Mucosa of descending colon (tissue), 3 donors: ENCODE results near the gene IRAG1. TPM values are rescaled to one million over a fixed set of nuclear protein-coding genes. Genes with fewer than 3 reads are reported as not detected.

Source experiments
- ATAC-seq: fragments of 200-7000 bp; cut with Tn5 transposase; one replicate; pipeline ENCODE4 v1.9.1; 2020; ENCODE audit warnings: mild to moderate bottlenecking, moderate library complexity
- DNase-seq, 3 donors: peaks; one replicate each; pipeline ENCODE4 v3.0.0-alpha.2; 2020
- H3K36me3 ChIP-seq: fragments of 200-600 bp; one replicate; pipeline ENCODE4 v1.8.0; 2021; ENCODE audit warnings: low read depth, mild to moderate bottlenecking
- H3K4me1 ChIP-seq: fragments of 200-600 bp; one replicate; pipeline ENCODE4 v1.8.0; 2021; ENCODE audit warnings: low read depth, mild to moderate bottlenecking
- H3K4me3 ChIP-seq: fragments of 200-600 bp; one replicate; pipeline ENCODE4 v1.8.0; 2021; ENCODE audit warnings: mild to moderate bottlenecking
- H3K9me3 ChIP-seq: fragments of 200-600 bp; one replicate; pipeline ENCODE4 v1.8.0; 2021; ENCODE audit warnings: mild to moderate bottlenecking
- CTCF ChIP-seq: fragments of 200-600 bp; IDR thresholded peaks from one replicate; pipeline ENCODE4 v1.8.0; 2022; ENCODE audit warnings: antibody characterized with exemption, mild to moderate bottlenecking
- intact Hi-C, 2 donors: fragments of 100-400 bp; cut with DNase I in 1 of 2; cut with micrococcal nuclease in 1 of 2; formaldehyde crosslinking; loops; one replicate each; pipeline versions ENCODE4 v1.11.0 to v1.11.1; 2022; cut with DNase I, micrococcal nuclease
- total RNA-seq, 3 donors: library from RNA; stranded (reverse); fragmentation: NEBNext Ultra II Directional in 2 of 3; extraction: Animal tissue kit (Norgen Biotek cat#: 25700) in 2 of 3; gene quantifications; one replicate each; pipeline versions ENCODE4 v1.2.1 to v1.2.4, GENCODE V29; 2021 to 2023
- donor health status: DM: no; HTN: no; CAD: no; lungs with moderate emphysema.
- donor health status: DM: no; HTN: no; CAD: no.
- donor health status: DM: no; HTN: yes; CAD: no.

The IRAG1 gene
- total RNA-seq, 3 donors from 2014 or later = 7.5 to 134 (median 15.4) TPM

DNA sequence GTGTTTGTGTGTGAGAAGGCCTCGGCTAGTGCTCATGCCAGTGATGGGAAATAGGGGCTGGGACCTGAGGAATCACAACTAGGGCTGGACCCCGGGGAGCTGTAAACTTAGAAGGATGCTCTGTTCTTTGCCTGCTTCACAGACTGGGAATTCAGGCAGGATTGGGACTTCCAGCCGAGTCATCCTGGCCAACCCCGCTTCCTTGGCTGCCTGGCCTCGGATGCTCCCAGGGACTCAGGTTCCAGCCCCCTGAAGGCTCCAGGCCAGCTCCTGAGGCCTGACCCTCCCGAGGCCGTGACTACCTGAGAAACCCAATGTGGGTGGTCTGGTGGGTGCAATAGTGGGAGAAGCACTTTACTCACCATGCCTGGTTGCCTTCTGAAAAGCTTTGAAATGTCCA is 44.7 kb downstream of the IRAG1 start:
- Histone ChIP-seq H3K4me1 (no peaks in the 10 kb centered on the region), H3K4me3 (no peak overlapping the region), H3K9me3 (no peaks in the 10 kb centered on the region), H3K36me3 (no peaks in the 10 kb centered on the region)
- intact Hi-C loops = no loop called here
- no peak for ATAC-seq
- no peak for DNase-seq
- no peak for TF ChIP-seq CTCF

DNA sequence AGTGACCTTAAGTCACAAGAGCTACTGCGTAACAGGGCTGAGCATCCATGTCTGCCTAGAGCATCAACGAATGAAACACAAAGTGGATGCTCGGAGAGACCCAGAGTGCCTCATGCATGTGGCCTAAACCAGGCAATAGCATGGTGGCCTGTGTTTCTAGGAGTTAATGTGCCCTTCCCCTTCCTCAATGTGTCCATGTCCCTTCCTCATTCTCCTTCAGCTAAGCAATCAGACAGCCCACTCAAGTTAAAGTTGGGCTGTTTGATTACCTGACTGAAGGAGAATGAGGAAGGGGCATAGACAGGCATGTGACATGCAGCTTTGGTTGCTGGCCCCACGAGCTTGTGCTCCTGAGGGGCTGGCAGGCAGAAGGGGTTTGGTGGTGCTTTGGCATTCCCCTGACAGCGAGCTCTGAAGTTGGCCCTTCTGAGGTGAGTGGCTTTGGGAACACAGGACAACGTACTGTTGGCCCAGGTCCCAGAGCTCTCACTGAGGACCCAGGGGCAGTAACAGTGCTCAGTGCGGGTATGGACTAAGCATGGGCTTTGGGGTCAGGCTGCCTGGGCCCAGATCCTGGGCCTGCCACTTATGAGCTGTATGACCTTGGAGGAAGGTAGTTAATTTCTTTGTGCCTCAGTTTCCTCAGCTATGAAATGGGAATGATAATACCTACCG is 46.7 kb downstream of the IRAG1 start:
- no peaks in the 10 kb centered on the region for H3K36me3 ChIP-seq
- H3K9me3 ChIP-seq = no peaks in the 10 kb centered on the region
- intact Hi-C loops = no loop called here
- ATAC-seq = no peak
- H3K4me1 ChIP-seq = no peaks in the 10 kb centered on the region
- no peak for TF ChIP-seq CTCF
- no peak for DNase-seq
- no peak overlapping the region for H3K4me3 ChIP-seq

DNA sequence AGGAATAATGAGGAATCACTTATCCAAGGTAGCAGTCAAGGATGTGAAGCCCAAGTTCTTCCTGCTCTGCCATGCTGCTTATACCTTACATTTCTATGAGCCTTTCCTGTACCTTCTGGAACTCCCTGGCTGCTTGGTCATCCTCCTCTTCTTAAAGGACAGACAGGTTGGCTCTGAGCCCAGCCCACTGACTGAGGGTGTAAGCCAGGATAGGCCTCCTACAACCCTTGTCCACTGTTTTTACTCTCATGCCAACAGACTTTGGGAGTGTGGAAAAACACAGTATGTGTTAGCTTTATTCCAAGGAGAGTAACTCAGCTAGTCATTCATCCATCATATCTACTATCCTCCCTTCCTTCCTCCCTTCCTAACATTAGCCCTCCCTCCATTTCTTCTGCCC is 47.5 kb downstream of the IRAG1 start:
- TF ChIP-seq CTCF = no peak
- ATAC-seq (no peak), DNase-seq (no peak)
- no peaks in the 10 kb centered on the region for H3K36me3 ChIP-seq
- intact Hi-C loops = no loop called here
- no peak overlapping the region for H3K4me3 ChIP-seq
- no peaks in the 10 kb centered on the region for H3K9me3 ChIP-seq
- no peaks in the 10 kb centered on the region for H3K4me1 ChIP-seq

DNA sequence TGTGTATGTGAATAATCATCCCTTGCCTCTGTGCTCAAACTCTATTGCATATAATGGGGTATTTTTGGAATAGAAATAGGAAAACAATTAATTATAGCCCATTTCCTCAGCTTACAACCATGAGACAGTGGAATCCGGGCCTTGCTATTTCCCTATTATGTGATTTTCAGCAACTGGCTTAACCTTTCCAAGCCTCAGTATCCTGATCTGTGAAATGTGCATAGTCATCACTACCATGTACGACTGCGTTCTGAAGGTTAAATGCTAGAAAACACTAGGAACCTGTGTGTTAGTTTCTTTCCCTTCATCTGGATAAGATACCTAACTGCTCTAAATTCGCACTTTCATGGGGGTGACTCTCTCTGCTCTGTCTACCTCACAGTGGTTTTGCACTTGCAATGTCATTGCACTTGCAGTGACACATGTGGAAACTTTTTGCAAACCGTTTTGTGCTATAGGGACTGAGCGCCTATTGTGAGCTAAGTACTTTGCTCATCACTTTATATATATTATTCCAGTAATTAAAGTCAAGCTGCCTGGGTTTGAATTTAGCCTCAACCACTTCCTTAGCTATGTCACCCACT is 48.3 kb downstream of the IRAG1 start:
- H3K9me3 ChIP-seq = no peaks in the 10 kb centered on the region
- intact Hi-C loops = no loop called here
- H3K4me1 ChIP-seq = no peaks in the 10 kb centered on the region
- no peak overlapping the region for H3K4me3 ChIP-seq
- DNase-seq = no peak
- no peaks in the 10 kb centered on the region for H3K36me3 ChIP-seq
- no peak for ATAC-seq
- TF ChIP-seq CTCF = no peak

Other genes starting within 250 kb of the IRAG1 start
- gene AMPD3, start 238.5 kb downstream of the IRAG1 start, total RNA-seq = 10 to 100 TPM in 2 of 3 donors, 1 to 10 TPM in 1; 7.2 to 16.2 (median 10.6) TPM
- gene RNF141, start 152.6 kb downstream of the IRAG1 start, total RNA-seq = 10 to 100 TPM; 32.8 to 35.5 (median 34.7) TPM
- gene LYVE1, start 125.1 kb downstream of the IRAG1 start, total RNA-seq = 100 to 1,000 TPM in 1 of 3 donors, 10 to 100 TPM in 2; 14.4 to 137 (median 43.4) TPM
- 10 to 100 TPM; 27.1 to 30.9 (median 27.4) TPM for gene CTR9, start 57.5 kb upstream of the IRAG1 start, total RNA-seq
- gene EIF4G2, start 115.2 kb upstream of the IRAG1 start, total RNA-seq = 100 to 1,000 TPM; 776 to 976 (median 934) TPM
- 10 to 100 TPM; 39.5 to 54.2 (median 42.6) TPM for gene ZBED5, start 164.3 kb upstream of the IRAG1 start, total RNA-seq